ENCODE data around the gene TSPAN10.

TSPAN10 gene

DNA sequence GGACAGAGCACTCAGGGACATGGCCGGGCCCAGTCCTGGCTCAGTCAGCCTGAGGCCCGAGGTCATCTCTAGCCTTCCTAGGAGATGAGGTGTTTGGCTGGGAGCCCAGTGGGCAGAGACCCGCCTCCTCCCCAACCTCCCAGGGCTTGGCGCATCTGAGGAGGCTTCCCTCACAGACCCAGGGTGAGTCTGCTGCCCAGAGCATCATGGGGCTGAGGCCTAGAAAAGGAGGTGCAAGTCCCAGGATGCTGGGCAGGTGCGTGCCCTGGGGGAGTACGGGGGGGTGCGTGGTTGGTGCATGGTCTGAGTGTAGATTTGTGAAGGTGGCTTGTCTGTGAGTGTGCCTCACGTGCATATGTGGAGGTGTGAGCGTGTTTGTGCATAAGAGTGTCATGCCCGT, 14.7 kb downstream of the TSPAN10 start:
- TF ChIP-seq, protein P1, sequence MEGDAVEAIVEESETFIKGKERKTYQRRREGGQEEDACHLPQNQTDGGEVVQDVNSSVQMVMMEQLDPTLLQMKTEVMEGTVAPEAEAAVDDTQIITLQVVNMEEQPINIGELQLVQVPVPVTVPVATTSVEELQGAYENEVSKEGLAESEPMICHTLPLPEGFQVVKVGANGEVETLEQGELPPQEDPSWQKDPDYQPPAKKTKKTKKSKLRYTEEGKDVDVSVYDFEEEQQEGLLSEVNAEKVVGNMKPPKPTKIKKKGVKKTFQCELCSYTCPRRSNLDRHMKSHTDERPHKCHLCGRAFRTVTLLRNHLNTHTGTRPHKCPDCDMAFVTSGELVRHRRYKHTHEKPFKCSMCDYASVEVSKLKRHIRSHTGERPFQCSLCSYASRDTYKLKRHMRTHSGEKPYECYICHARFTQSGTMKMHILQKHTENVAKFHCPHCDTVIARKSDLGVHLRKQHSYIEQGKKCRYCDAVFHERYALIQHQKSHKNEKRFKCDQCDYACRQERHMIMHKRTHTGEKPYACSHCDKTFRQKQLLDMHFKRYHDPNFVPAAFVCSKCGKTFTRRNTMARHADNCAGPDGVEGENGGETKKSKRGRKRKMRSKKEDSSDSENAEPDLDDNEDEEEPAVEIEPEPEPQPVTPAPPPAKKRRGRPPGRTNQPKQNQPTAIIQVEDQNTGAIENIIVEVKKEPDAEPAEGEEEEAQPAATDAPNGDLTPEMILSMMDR (conservative IDR thresholded peaks at IDR 0.05; ENCODE audit: low read depth, low read length) = no peak
- no peak overlapping the region for H3K4me3 ChIP-seq (ENCODE audit: low read length)
- DNase-seq (ENCODE audit: low read depth) = peak; percentile 46

DNA sequence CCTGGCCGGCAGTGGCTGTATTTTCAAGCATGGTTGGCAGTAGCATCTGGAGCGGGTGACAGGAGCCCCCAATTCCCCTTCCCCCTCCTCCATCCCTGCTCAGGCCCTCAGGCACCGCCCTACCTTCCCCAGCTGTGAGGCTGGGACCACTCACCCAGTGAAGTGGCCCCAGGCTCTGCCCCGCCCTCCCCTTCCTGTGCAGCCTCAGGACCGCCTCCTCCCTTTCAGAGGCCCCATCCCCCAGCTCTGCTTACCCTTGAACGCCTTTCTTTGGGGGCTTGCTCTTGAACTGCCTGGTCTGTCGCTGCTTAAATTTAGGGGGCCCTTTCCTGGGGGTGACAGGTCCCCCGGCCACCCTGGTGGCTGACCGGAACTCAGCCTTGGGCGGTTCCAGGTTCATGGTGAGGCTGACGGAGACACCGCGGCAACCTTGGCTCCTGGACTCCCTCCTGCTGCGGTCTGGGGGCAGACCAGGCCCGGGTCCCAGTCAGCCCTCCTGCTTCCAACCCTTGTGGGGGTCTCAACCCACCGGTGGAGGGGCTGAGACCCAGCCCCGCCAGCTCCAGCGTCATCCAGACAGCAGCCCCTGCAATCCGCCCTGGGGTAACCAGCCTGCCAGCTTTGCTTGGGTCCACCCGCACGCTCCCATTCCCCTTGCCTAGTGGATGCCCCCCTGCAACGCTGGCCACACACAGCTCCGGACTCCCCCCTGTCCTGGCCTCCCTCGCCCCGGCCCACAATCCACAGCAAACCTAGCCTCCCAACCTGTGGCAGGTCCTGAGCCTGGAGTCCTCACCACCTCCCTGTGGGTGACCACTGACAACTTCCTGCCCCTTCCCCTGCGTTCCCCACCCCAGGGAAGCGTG, 16.1 kb downstream of the TSPAN10 start:
- TF ChIP-seq, protein P1 (conservative IDR thresholded peaks at IDR 0.05; ENCODE audit: low read depth, low read length) = no peak
- H3K4me3 ChIP-seq (ENCODE audit: low read length) = peak overlapping the region; percentile 36
- DNase-seq (ENCODE audit: low read depth) = no peak

DNA sequence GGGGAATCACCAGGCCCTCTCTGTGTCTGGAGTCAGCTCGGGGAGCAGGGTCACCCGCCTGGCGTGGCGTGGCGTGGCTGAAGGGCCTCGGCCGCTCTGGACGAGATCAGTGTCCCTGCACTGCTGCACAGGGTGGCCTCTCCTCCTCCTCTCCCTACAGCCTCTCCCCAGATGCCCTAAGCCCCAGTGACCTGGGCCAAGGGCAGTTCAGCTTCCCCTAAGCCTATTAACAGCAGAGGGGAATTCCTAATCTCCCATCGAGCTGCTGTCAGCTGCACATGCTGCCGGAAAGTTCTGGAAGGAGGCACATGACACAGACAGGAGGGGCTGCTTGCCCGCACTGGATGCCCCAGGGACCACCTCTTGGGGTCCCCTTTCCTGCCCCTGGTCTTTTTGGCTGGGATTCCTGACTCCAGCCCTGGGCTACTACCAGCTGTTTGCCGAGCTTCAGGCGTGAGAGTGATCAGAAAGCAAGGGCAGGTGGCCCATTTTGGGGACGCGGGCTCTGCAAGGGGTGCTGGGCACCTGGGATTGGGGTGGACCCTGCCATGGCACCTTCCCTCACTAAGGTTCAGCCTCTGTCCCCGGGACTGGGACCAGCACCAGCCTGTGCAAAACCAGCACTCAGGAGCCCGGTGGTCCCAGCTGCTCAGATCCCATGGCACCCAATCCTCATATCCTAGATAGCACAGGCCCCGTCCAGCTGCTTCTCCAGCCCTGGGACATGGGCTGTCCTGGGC, 18.6 kb downstream of the TSPAN10 start:
- TF ChIP-seq, protein P1 (conservative IDR thresholded peaks at IDR 0.05; ENCODE audit: low read depth, low read length) = no peak
- DNase-seq (ENCODE audit: low read depth) = no peak
- H3K4me3 ChIP-seq (ENCODE audit: low read length) = no peak overlapping the region

DNA sequence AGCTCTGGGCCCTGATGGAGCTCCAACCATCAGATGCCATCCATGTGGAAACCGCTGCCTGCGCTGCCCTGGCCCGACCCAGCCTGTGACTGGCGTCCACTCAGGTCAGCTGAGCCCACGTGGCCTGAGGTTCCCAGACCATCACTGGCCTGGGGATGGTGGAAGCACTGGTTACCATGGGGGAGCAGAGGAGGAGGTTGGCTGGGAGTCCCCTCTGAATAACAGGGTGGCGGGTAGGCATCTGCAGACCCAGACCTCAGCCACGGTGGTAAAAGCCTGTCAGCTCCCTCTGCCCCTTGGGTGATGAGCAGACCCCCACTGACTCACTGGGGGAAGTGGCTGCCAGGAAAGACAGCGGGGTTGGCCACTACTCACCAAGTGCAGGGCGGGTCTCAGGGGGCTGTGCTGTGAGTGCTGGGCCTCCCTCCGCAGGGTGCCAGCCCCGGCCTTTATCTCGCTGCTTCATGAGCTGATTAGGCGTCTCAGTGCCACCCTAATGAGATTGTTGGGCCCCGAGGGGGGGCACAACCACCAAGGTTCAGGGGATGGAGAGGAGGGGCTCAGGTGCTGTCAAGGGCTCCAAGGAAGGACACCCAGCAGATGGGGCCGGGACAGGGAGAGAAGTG, 19.2 kb downstream of the TSPAN10 start, which contains the start of gene PDE6G:
PDE6G (minus strand) TSS at position 425 of the 626 bp plus-strand sequence. CDS start 3,237 bp downstream, outside the sequence.
- TF ChIP-seq, protein P1 (conservative IDR thresholded peaks at IDR 0.05; ENCODE audit: low read depth, low read length) = no peak
- DNase-seq (ENCODE audit: low read depth) = no peak
- no peak within 1 kb of the TSS for H3K4me3 ChIP-seq (ENCODE audit: low read length)

DNA sequence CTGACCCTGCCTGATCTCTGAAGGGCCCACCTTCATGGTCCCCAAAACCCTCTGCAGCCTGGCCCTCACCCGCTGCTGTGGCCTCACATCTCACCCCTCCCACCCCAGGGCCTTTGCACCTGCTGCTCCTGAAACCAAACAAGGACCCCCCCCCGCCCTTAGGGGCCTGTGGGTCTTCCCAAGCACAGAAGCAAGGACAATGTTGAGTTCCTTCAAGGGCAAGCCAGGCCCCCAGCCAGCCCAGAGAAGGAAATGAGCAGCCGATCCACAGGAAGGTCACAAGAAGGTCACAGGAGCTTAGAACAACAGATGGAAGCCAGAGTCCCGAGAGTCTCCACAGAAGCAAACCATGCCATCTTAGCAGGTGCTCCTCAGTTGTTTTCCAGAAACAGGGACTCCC, 19.8 kb downstream of the TSPAN10 start:
- no peak for DNase-seq (ENCODE audit: low read depth)
- H3K4me3 ChIP-seq (ENCODE audit: low read length) = no peak overlapping the region
- TF ChIP-seq, protein P1 (conservative IDR thresholded peaks at IDR 0.05; ENCODE audit: low read depth, low read length) = no peak

DNA sequence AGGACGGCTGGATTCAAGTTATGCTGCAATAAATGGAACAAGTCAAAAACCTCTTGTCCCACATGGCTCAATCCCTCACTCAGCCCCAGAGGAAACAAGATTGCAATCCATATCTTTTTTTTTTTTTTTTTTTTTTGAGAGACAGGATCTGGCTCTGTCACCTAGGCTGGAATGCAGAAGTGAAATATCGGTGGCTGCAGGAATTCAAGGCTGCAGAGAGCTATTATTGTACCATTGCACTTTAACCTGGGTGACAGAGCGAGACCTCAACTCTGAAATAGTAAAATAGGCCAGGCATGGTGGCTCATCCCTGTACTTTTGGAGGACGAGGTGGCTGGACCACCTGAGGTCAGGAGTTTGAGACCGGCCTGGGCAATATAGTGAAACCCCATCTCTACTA, 22.0 kb downstream of the TSPAN10 start:
- DNase-seq (ENCODE audit: low read depth) = no peak
- H3K4me3 ChIP-seq (ENCODE audit: low read length) = no peak overlapping the region
- TF ChIP-seq, protein P1 (conservative IDR thresholded peaks at IDR 0.05; ENCODE audit: low read depth, low read length) = no peak
